ENCODE results near the gene MAMDC2.
"Not testable (repeated sequence)": the region's sequence is repeated elsewhere in the genome, so short reads cannot be mapped to it uniquely, and the experiment has no call there.

Gene MAMDC2

GRCh38 chr9:70160686-70161600 lies 117.3 kb downstream of the MAMDC2 start:
- Mint-ChIP-seq H3K27me3 (ENCODE audit: low read depth) (peaks cover 2% of the 10 kb centered on the region), H3K4me1 (ENCODE audit: low read depth) (no peaks in the 10 kb centered on the region), H3K27ac (no peak overlapping the region), H3K9me3 (no peaks in the 10 kb centered on the region), H3K36me3 (ENCODE audit: low read depth) (no peaks in the 10 kb centered on the region), H3K4me3 (no peak overlapping the region)
- no peak for DNase-seq (ENCODE audit: low spot score)

DNA sequence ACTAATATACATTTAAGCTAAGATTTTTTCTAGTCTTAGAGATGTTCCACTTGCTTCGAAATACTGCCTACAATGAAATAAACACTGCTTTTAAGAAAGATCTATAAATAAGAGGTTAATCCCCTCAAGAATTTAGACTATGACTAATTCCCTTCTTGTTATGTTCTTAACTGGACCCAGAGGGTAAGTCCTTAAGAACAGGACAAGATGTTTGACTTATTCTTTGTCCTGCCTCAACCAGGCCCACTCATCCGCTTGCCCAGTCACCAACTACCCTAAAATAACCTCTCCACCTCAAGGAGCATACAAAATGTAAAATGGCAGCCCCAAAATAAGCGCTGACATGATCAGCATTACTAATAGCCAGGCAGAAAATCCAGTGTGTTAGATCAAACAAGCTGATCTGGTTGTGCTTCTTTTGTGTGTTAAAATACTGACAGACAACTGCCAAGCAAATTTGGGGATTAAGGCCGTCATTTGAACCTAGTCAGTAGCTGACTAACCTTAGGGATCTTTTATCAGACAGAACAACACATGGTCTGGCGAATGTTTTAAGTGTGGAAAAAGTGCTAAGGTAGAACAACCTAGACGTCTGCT lies 121.5 kb downstream of the MAMDC2 start:
- H3K27me3 Mint-ChIP-seq (ENCODE audit: low read depth) = no peaks in the 10 kb centered on the region
- H3K9me3 Mint-ChIP-seq = no peaks in the 10 kb centered on the region
- no peak overlapping the region for H3K4me3 Mint-ChIP-seq
- H3K4me1 Mint-ChIP-seq (ENCODE audit: low read depth) = no peaks in the 10 kb centered on the region
- no peaks in the 10 kb centered on the region for H3K36me3 Mint-ChIP-seq (ENCODE audit: low read depth)
- DNase-seq (ENCODE audit: low spot score) = no peak
- H3K27ac Mint-ChIP-seq = no peak overlapping the region

GRCh38 chr9:70168521-70168920 lies 124.9 kb downstream of the MAMDC2 start:
- no peaks in the 10 kb centered on the region for H3K27me3 Mint-ChIP-seq (ENCODE audit: low read depth)

GRCh38 chr9:70169222-70169621 lies 125.6 kb downstream of the MAMDC2 start:
- Mint-ChIP-seq H3K4me3 (no peak overlapping the region), H3K9me3 (no peaks in the 10 kb centered on the region), H3K27me3 (ENCODE audit: low read depth) (no peaks in the 10 kb centered on the region), H3K4me1 (ENCODE audit: low read depth) (no peaks in the 10 kb centered on the region), H3K27ac (no peak overlapping the region), H3K36me3 (ENCODE audit: low read depth) (no peaks in the 10 kb centered on the region)
- DNase-seq (ENCODE audit: low spot score) = no peak

More at GRCh38 chr9:70168521-70168920, 124.9 kb downstream of the MAMDC2 start:
- H3K4me3 Mint-ChIP-seq = no peak overlapping the region
- DNase-seq (ENCODE audit: low spot score) = no peak
- no peak overlapping the region for H3K27ac Mint-ChIP-seq
- H3K9me3 Mint-ChIP-seq = no peaks in the 10 kb centered on the region
- H3K4me1 Mint-ChIP-seq (ENCODE audit: low read depth) = no peaks in the 10 kb centered on the region
- no peaks in the 10 kb centered on the region for H3K36me3 Mint-ChIP-seq (ENCODE audit: low read depth)

- H3K9me3 Mint-ChIP-seq = no peaks in the 10 kb centered on the region
- no peaks in the 10 kb centered on the region for H3K27me3 Mint-ChIP-seq (ENCODE audit: low read depth)
- H3K4me1 Mint-ChIP-seq (ENCODE audit: low read depth) = no peaks in the 10 kb centered on the region
- DNase-seq (ENCODE audit: low spot score) = no peak
- H3K4me3 Mint-ChIP-seq = no peak overlapping the region
- H3K27ac Mint-ChIP-seq = no peak overlapping the region
- H3K36me3 Mint-ChIP-seq (ENCODE audit: low read depth) = no peaks in the 10 kb centered on the region
Measured at GRCh38 chr9:70170151-70170790, 126.6 kb downstream of the MAMDC2 start.

GRCh38 chr9:70172532-70172931 lies 128.9 kb downstream of the MAMDC2 start:
- Mint-ChIP-seq H3K27me3 (ENCODE audit: low read depth) (no peaks in the 10 kb centered on the region), H3K4me3 (no peak overlapping the region), H3K9me3 (no peaks in the 10 kb centered on the region), H3K27ac (no peak overlapping the region), H3K36me3 (ENCODE audit: low read depth) (no peaks in the 10 kb centered on the region), H3K4me1 (ENCODE audit: low read depth) (no peaks in the 10 kb centered on the region)
- no peak for DNase-seq (ENCODE audit: low spot score)

GRCh38 chr9:70177121-70177520 lies 133.5 kb downstream of the MAMDC2 start:
- H3K27me3 Mint-ChIP-seq (ENCODE audit: low read depth) = no peaks in the 10 kb centered on the region
- H3K36me3 Mint-ChIP-seq (ENCODE audit: low read depth) = no peaks in the 10 kb centered on the region
- H3K9me3 Mint-ChIP-seq = peaks cover 6% of the 10 kb centered on the region
- no peak overlapping the region for H3K27ac Mint-ChIP-seq
- no peaks in the 10 kb centered on the region for H3K4me1 Mint-ChIP-seq (ENCODE audit: low read depth)
- DNase-seq (ENCODE audit: low spot score) = no peak
- H3K4me3 Mint-ChIP-seq = no peak overlapping the region

- no peak overlapping the region for H3K27ac Mint-ChIP-seq
Measured at GRCh38 chr9:70192707-70193106, 149.1 kb downstream of the MAMDC2 start.

GRCh38 chr9:70195456-70195855 lies 151.8 kb downstream of the MAMDC2 start:
- Mint-ChIP-seq H3K4me3 (no peak overlapping the region), H3K36me3 (ENCODE audit: low read depth) (no peaks in the 10 kb centered on the region), H3K9me3 (no peaks in the 10 kb centered on the region), H3K27ac (no peak overlapping the region), H3K27me3 (ENCODE audit: low read depth) (no peaks in the 10 kb centered on the region), H3K4me1 (ENCODE audit: low read depth) (no peaks in the 10 kb centered on the region)
- DNase-seq (ENCODE audit: low spot score) = no peak

More at GRCh38 chr9:70192707-70193106, 149.1 kb downstream of the MAMDC2 start:
- Mint-ChIP-seq H3K36me3 (ENCODE audit: low read depth) (no peaks in the 10 kb centered on the region), H3K9me3 (no peaks in the 10 kb centered on the region), H3K4me3 (no peak overlapping the region), H3K27me3 (ENCODE audit: low read depth) (peaks cover 3% of the 10 kb centered on the region), H3K4me1 (ENCODE audit: low read depth) (no peaks in the 10 kb centered on the region)
- no peak for DNase-seq (ENCODE audit: low spot score)

DNA sequence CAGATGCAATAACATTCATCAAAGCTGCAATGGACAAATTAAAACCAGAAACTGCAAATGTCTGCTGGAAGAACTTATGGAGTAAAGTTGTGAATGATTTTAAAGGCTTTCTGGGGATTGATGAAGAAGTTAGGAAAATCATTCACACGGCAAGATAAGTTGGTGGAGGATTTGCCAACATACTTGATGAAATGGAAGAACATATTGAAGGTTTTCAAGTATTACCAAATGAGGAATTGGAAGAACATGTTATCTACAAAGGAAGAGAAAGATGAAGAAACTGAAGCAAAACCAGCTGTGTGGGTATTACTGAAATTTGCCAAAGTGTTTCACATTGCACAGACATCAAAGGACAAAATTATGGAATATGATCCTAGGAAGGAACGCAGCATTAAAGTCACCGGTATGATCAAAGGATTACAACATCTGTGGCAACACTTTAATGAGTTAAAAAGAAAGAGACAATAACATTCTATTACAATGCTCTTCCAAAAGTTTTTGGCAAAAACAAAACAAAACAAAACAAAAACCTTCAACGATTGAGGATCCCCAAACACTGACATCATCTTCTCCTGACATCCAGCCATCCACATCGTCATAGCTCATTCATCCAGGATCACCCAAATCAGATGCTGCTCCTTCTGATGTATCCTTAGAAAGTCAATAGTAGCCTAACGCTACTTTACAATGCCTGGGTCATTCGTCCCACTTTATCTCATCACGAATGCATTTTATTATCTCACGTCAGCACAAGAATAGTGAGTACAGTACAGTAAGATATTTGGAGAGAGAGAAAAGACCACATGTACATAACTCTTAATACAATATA lies 153.8 kb downstream of the MAMDC2 start:
- DNase-seq (ENCODE audit: low spot score) = no peak
- Mint-ChIP-seq H3K27ac (no peak overlapping the region), H3K9me3 (no peaks in the 10 kb centered on the region)

DNA sequence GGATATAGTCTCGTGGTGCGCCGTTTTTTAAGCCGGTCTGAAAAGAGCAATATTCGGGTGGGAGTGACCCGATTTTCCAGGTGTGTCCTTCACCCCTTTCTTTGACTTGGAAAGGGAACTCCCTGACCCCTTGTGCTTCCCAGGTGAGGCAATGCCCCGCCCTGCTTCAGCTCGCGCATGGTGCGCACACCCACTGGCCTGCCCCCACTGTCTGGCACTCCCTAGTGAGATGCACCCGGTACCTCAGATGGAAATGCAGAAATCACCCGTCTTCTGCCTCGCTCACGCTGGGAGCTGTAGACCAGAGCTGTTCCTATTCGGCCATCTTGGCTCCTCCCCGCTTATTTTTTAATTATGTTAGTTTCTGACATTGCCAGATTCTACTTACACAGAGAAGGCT lies 161.1 kb downstream of the MAMDC2 start:
- H3K4me1 Mint-ChIP-seq (ENCODE audit: low read depth); H3K27ac Mint-ChIP-seq; H3K9me3 Mint-ChIP-seq; H3K27me3 Mint-ChIP-seq (ENCODE audit: low read depth); DNase-seq (ENCODE audit: low spot score); H3K4me3 Mint-ChIP-seq; H3K36me3 Mint-ChIP-seq (ENCODE audit: low read depth): not testable (repeated sequence)

More for the DNA sequence above, 153.8 kb downstream of the MAMDC2 start:
- Mint-ChIP-seq H3K4me1 (ENCODE audit: low read depth) (no peaks in the 10 kb centered on the region), H3K4me3 (no peak overlapping the region), H3K36me3 (ENCODE audit: low read depth) (no peaks in the 10 kb centered on the region), H3K27me3 (ENCODE audit: low read depth) (no peaks in the 10 kb centered on the region)

GRCh38 chr9:70205366-70206020 lies 161.8 kb downstream of the MAMDC2 start:
- no peaks in the 10 kb centered on the region for H3K9me3 Mint-ChIP-seq
- H3K4me1 Mint-ChIP-seq (ENCODE audit: low read depth) = no peaks in the 10 kb centered on the region
- DNase-seq (ENCODE audit: low spot score) = no peak
- H3K27ac Mint-ChIP-seq = no peak overlapping the region
- H3K4me3 Mint-ChIP-seq = no peak overlapping the region
- no peaks in the 10 kb centered on the region for H3K27me3 Mint-ChIP-seq (ENCODE audit: low read depth)
- H3K36me3 Mint-ChIP-seq (ENCODE audit: low read depth) = no peaks in the 10 kb centered on the region

DNA sequence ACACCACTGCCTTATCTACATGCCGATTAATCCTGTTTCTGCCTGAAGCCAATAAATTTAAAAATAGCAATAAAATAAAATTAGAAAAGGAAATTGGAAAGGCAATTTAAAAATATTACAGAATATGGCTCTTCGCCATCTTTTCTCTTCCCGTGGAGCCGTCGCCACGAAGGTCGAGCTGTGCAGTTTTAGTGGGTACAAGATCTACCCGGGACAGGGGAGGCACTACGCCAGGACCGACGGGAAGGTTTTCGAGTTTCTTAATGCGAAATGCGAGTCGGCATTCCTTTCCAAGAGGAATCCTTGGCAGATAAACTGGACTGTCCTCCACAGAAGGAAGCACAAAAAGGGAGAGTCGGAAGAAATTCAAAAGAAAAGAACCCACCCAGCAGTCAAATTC lies 173.4 kb downstream of the MAMDC2 start:
- Mint-ChIP-seq H3K9me3 (peaks cover 4% of the 10 kb centered on the region), H3K36me3 (ENCODE audit: low read depth) (no peaks in the 10 kb centered on the region), H3K4me1 (ENCODE audit: low read depth) (no peaks in the 10 kb centered on the region), H3K27ac (no peak overlapping the region), H3K27me3 (ENCODE audit: low read depth) (no peaks in the 10 kb centered on the region), H3K4me3 (no peak overlapping the region)
- DNase-seq (ENCODE audit: low spot score) = no peak

Measured in T-helper 2 cell treated with Interferon-gamma antibody and Interleukin-4, amounts not matched to agents 5 μg/mL and 100 μg/mL, for 36 hours (primary cell).